ENCODE data around the gene CYSLTR2. TPM values are rescaled to one million over a fixed set of nuclear protein-coding genes. Genes with fewer than 3 reads are reported as not detected.

Gene CYSLTR2, protein sequence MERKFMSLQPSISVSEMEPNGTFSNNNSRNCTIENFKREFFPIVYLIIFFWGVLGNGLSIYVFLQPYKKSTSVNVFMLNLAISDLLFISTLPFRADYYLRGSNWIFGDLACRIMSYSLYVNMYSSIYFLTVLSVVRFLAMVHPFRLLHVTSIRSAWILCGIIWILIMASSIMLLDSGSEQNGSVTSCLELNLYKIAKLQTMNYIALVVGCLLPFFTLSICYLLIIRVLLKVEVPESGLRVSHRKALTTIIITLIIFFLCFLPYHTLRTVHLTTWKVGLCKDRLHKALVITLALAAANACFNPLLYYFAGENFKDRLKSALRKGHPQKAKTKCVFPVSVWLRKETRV
- polyA plus RNA-seq (not detected in 3 replicates), polyA minus RNA-seq (not detected in 3 replicates)
- polyA plus RNA-seq (2011; ENCODE audit: low read depth) = 0.05 TPM
- not detected in 2 replicates for polyA plus RNA-seq (2011; cell fraction: cytosol; rRNA removed)
- polyA plus RNA-seq (2011; cell fraction: nucleus; rRNA removed) = not detected in 2 replicates
- polyA plus RNA-seq (2012; ENCODE audit: low replicate concordance) = not detected in 2 replicates
- polyA minus RNA-seq (2011; cell fraction: cytosol; rRNA and poly(A)+ RNA removed) = not detected
- not detected in 2 replicates for polyA minus RNA-seq (2011; cell fraction: nucleus; rRNA and poly(A)+ RNA removed)

DNA sequence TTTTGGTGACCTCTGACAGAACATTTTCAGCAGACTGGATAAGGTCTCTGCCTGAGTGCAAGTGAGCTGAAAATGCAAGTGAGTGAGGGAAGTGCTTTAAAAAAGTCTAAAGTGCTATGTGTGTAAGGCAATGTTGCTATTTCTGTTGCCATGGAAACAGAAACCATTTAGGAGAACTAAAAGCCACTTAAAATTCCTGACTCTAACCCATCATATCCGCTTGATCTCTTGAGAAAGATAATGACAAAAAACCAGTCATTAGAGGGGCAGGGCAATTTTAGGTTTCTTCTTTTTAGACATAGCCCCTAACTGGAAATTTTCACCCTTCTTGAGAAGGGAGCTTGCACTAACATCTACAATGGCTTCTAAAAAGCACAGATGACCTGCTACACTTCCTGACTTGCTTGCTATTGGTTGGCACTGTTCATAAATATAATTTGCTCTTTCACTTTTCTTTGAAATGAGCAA lies at the start of gene CYSLTR2:
Gene CYSLTR2 (plus strand): TSS at position 458 of the 468 bp plus-strand sequence. CDS start 52,889 bp downstream, outside the sequence.
- H4K20me1 ChIP-seq (ENCODE audit: control insufficient read depth, extremely low read depth, insufficient read depth, low read length) = no peaks in the 10 kb centered on the region
- H3K4me3 ChIP-seq (ENCODE audit: control insufficient read depth in 2 of 3, extremely low read depth in 1 of 3, insufficient read depth in 2 of 3, low read depth in 1 of 3, low read length in 3 of 3) = no peak within 1 kb of the TSS
- no peak within 1 kb of the TSS for H2AFZ ChIP-seq (ENCODE audit: control insufficient read depth, low read length)
- H3K9me3 ChIP-seq (ENCODE audit: control insufficient read depth, low read depth, low read length) = no peaks in the 10 kb centered on the region
- no peak within 1 kb of the TSS for H3K9ac ChIP-seq (ENCODE audit: control insufficient read depth, extremely low read depth, insufficient read depth, low read length)
- H3K9me1 ChIP-seq (ENCODE audit: control insufficient read depth, extremely low read depth, insufficient read depth, low read length) = no peaks in the 10 kb centered on the region
- H3K79me2 ChIP-seq (ENCODE audit: control insufficient read depth, insufficient read depth, low read length) = no peaks in the 10 kb centered on the region
- no peaks in the 10 kb centered on the region for H3K27me3 ChIP-seq (ENCODE audit: control insufficient read depth, extremely low read depth, insufficient read depth, low read length)
- no peaks in the 10 kb centered on the region for H3K36me3 ChIP-seq (ENCODE audit: control insufficient read depth in 2 of 2, extremely low read depth in 1 of 2, insufficient read depth in 2 of 2, low read length in 2 of 2)
- peaks cover 3% of the 10 kb centered on the region for H3K4me1 ChIP-seq (ENCODE audit: control insufficient read depth, extremely low read depth, insufficient read depth, low read length)
- no peak for DNase-seq (ENCODE audit: low read depth, low spot score)
- dilution Hi-C loops (cut with MboI; ENCODE audit: extremely low pct_ligation_motif_present, low sequenced_read_pairs) = no loop called here
- no peak within 1 kb of the TSS for H3K4me2 ChIP-seq (ENCODE audit: control insufficient read depth, extremely low read depth, insufficient read depth, low read depth, low read length)
- FAIRE-seq = no peak
- no peak for TF ChIP-seq EZH2 (IDR thresholded peaks at IDR 0.05; ENCODE audit: low read length)
- H3K27ac ChIP-seq (ENCODE audit: control insufficient read depth, insufficient read depth, low read length) = no peak within 1 kb of the TSS

- Histone ChIP-seq H3K9me3 (ENCODE audit: control insufficient read depth, low read depth, low read length) (peaks cover 1% of the 10 kb centered on the region), H3K4me3 (ENCODE audit: control insufficient read depth in 2 of 3, extremely low read depth in 1 of 3, insufficient read depth in 2 of 3, low read depth in 1 of 3, low read length in 3 of 3) (no peak overlapping the region), H3K9me1 (ENCODE audit: control insufficient read depth, extremely low read depth, insufficient read depth, low read length) (no peaks in the 10 kb centered on the region), H3K9ac (ENCODE audit: control insufficient read depth, extremely low read depth, insufficient read depth, low read length) (no peak overlapping the region), H3K27ac (ENCODE audit: control insufficient read depth, insufficient read depth, low read length) (no peak overlapping the region), H4K20me1 (ENCODE audit: control insufficient read depth, extremely low read depth, insufficient read depth, low read length) (no peaks in the 10 kb centered on the region), H3K4me2 (ENCODE audit: control insufficient read depth, extremely low read depth, insufficient read depth, low read depth, low read length) (no peak overlapping the region), H3K4me1 (ENCODE audit: control insufficient read depth, extremely low read depth, insufficient read depth, low read length) (no peaks in the 10 kb centered on the region), H3K27me3 (ENCODE audit: control insufficient read depth, extremely low read depth, insufficient read depth, low read length) (no peaks in the 10 kb centered on the region), H2AFZ (ENCODE audit: control insufficient read depth, low read length) (no peak overlapping the region), H3K79me2 (ENCODE audit: control insufficient read depth, insufficient read depth, low read length) (no peaks in the 10 kb centered on the region), H3K36me3 (ENCODE audit: control insufficient read depth in 2 of 2, extremely low read depth in 1 of 2, insufficient read depth in 2 of 2, low read length in 2 of 2) (no peaks in the 10 kb centered on the region)
- dilution Hi-C loops (cut with MboI; ENCODE audit: extremely low pct_ligation_motif_present, low sequenced_read_pairs) = no loop called here
- DNase-seq (ENCODE audit: low read depth, low spot score) (no peak), FAIRE-seq (no peak)
- no peak for TF ChIP-seq EZH2 (IDR thresholded peaks at IDR 0.05; ENCODE audit: low read length)
- TF ChIP-seq, protein P1, sequence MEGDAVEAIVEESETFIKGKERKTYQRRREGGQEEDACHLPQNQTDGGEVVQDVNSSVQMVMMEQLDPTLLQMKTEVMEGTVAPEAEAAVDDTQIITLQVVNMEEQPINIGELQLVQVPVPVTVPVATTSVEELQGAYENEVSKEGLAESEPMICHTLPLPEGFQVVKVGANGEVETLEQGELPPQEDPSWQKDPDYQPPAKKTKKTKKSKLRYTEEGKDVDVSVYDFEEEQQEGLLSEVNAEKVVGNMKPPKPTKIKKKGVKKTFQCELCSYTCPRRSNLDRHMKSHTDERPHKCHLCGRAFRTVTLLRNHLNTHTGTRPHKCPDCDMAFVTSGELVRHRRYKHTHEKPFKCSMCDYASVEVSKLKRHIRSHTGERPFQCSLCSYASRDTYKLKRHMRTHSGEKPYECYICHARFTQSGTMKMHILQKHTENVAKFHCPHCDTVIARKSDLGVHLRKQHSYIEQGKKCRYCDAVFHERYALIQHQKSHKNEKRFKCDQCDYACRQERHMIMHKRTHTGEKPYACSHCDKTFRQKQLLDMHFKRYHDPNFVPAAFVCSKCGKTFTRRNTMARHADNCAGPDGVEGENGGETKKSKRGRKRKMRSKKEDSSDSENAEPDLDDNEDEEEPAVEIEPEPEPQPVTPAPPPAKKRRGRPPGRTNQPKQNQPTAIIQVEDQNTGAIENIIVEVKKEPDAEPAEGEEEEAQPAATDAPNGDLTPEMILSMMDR (optimal IDR thresholded peaks at IDR 0.05 in 1 of 3, IDR thresholded peaks at IDR 0.05 in 1 of 3, conservative IDR thresholded peaks at IDR 0.05 in 1 of 3; ENCODE audit: extremely low read depth in 1 of 3, insufficient read depth in 2 of 3, low read length in 3 of 3) = no peak
Observed at GRCh38 chr13:48615049-48615448, 38.7 kb upstream of the CYSLTR2 start.
